ENCODE data around the gene SDHAF1.

- no peak for TF ChIP-seq EP300 (IDR thresholded peaks at IDR 0.05; ENCODE audit: low read depth)
- TF ChIP-seq CTCF (IDR thresholded peaks at IDR 0.05) = no peak
These were observed 28.2 kb upstream of the SDHAF1 start for GRCh38 chr19:35966771-35967170.
